MM.1S (cell line): ENCODE data around the gene ARHGAP42.

Experiments used
- DNase-seq: peaks from one replicate; pipeline ENCODE4 v3.0.0-alpha.2; 2015
- H2AFZ ChIP-seq: fragments of 300-600 bp; sonication (generic); 2 replicates; pipeline ENCODE4 v1.6.0; 2016; ENCODE audit warnings: antibody characterized with exemption, low read length
- H3F3A ChIP-seq: fragments of 300-600 bp; sonication (generic); 2 replicates; pipeline ENCODE4 v1.6.1; 2016; ENCODE audit warnings: mild to moderate bottlenecking, antibody characterized with exemption, low read length, moderate library complexity, mixed read lengths; ENCODE audit not compliant: insufficient read depth
- H3K27ac ChIP-seq: fragments of 300-600 bp; sonication (generic); 2 replicates; pipeline ENCODE4 v1.5.1; 2016; ENCODE audit warnings: mild to moderate bottlenecking, low read length
- H3K27me3 ChIP-seq: fragments of 300-600 bp; sonication (generic); replicated peaks from 2 replicates; pipeline ENCODE4 v1.6.0; 2016; ENCODE audit warnings: low read length; ENCODE audit not compliant: insufficient read depth
- H3K36me3 ChIP-seq: fragments of 300-600 bp; sonication (generic); replicated peaks from 2 replicates; pipeline ENCODE4 v1.6.1; 2016; ENCODE audit warnings: mild to moderate bottlenecking, low read length, mixed read lengths; ENCODE audit not compliant: insufficient read depth
- H3K4me1 ChIP-seq: fragments of 300-600 bp; sonication (generic); 2 replicates; pipeline ENCODE4 v1.6.1; 2016; ENCODE audit warnings: low read length, mixed read lengths
- H3K4me2 ChIP-seq: fragments of 300-600 bp; sonication (generic); 2 replicates; pipeline ENCODE4 v1.6.0; 2016; ENCODE audit warnings: low read depth, low read length
- H3K4me3 ChIP-seq: fragments of 300-600 bp; sonication (generic); 2 replicates; pipeline ENCODE4 v1.5.1; 2016; ENCODE audit warnings: low read length, mixed read lengths
- H3K79me2 ChIP-seq: fragments of 300-600 bp; sonication (generic); 2 replicates; pipeline ENCODE4 v1.6.1; 2016; ENCODE audit warnings: mixed run types, low read length, mixed read lengths
- H3K9ac ChIP-seq: fragments of 300-600 bp; sonication (generic); 2 replicates; pipeline ENCODE4 v1.6.1; 2016; ENCODE audit warnings: low read length, mixed read lengths
- H3K9me2 ChIP-seq: fragments of 300-600 bp; sonication (generic); replicated peaks from 2 replicates; pipeline ENCODE4 v1.6.1; 2016; ENCODE audit warnings: mild to moderate bottlenecking, low read length, mixed read lengths; ENCODE audit not compliant: insufficient read depth
- H3K9me3 ChIP-seq: fragments of 300-600 bp; sonication (generic); replicated peaks from 2 replicates; pipeline ENCODE4 v1.6.1; 2016; ENCODE audit warnings: mild to moderate bottlenecking, low read length, mixed read lengths; ENCODE audit not compliant: insufficient read depth
- H4K20me1 ChIP-seq: fragments of 300-600 bp; sonication (generic); 2 replicates; pipeline ENCODE4 v1.6.1; 2016; ENCODE audit warnings: mild to moderate bottlenecking, low read length, moderate library complexity, mixed read lengths; ENCODE audit not compliant: insufficient read depth
- CTCF ChIP-seq: fragments of 300-600 bp; sonication (generic); IDR thresholded peaks from 2 replicates; pipeline ENCODE4 v1.5.1; 2016; ENCODE audit warnings: antibody characterized with exemption, low read length, mixed read lengths
- EZH2 ChIP-seq: fragments of 300-600 bp; sonication (generic); optimal IDR thresholded peaks from 2 replicates; pipeline ENCODE3; 2017; ENCODE audit warnings: low read depth, mild to moderate bottlenecking, antibody characterized with exemption, low read length, mixed read lengths
- EZH2phosphoT487 ChIP-seq: fragments of 300-600 bp; sonication (generic); IDR thresholded peaks from 2 replicates; pipeline ENCODE4 v1.6.1; 2018; ENCODE audit warnings: antibody characterized with exemption, low read length

The ARHGAP42 gene

GRCh38 chr11:100732949-100733348 lies 45.9 kb downstream of the ARHGAP42 start:
- H3K4me2 ChIP-seq = no peak overlapping the region
- 0 out of 2 replicates have a peak, but pooled peaks cover 16% of the 10 kb centered on the region for H3K4me1 ChIP-seq
- H3K4me3 ChIP-seq = no peak overlapping the region
- H3F3A ChIP-seq = no peaks in the 10 kb centered on the region
- H2AFZ ChIP-seq = no peak overlapping the region
- no peaks in the 10 kb centered on the region for H3K9me2 ChIP-seq
- no peak for TF ChIP-seq EZH2
- TF ChIP-seq EZH2phosphoT487 = no peak
- TF ChIP-seq CTCF = no peak
- H4K20me1 ChIP-seq = no peaks in the 10 kb centered on the region
- H3K9me3 ChIP-seq = no peaks in the 10 kb centered on the region
- H3K27me3 ChIP-seq = no peaks in the 10 kb centered on the region
- no peak overlapping the region for H3K27ac ChIP-seq
- H3K79me2 ChIP-seq = no peaks in the 10 kb centered on the region
- no peaks in the 10 kb centered on the region for H3K36me3 ChIP-seq
- no peak overlapping the region for H3K9ac ChIP-seq
- no peak for DNase-seq

- peak overlapping the region; percentile 37; the same call in 1 of the 2 replicates for H3K27ac ChIP-seq
These were observed 47.8 kb downstream of the ARHGAP42 start for GRCh38 chr11:100734743-100735527.

GRCh38 chr11:100735949-100736675 lies 49.0 kb downstream of the ARHGAP42 start:
- no peak for TF ChIP-seq CTCF
- TF ChIP-seq EZH2phosphoT487 = no peak
- TF ChIP-seq EZH2 = no peak
- no peak overlapping the region for H3K4me3 ChIP-seq
- H3K36me3 ChIP-seq = no peaks in the 10 kb centered on the region
- no peak overlapping the region for H3K27ac ChIP-seq
- H3K4me1 ChIP-seq = 0 out of 2 replicates have a peak, but pooled peaks cover 16% of the 10 kb centered on the region
- H3K9me2 ChIP-seq = no peaks in the 10 kb centered on the region
- no peaks in the 10 kb centered on the region for H3F3A ChIP-seq
- H3K9ac ChIP-seq = no peak overlapping the region
- no peaks in the 10 kb centered on the region for H3K9me3 ChIP-seq
- H3K4me2 ChIP-seq = no peak overlapping the region
- H4K20me1 ChIP-seq = no peaks in the 10 kb centered on the region
- no peak overlapping the region for H2AFZ ChIP-seq
- peak; percentile 13 for DNase-seq
- no peaks in the 10 kb centered on the region for H3K27me3 ChIP-seq
- H3K79me2 ChIP-seq = no peaks in the 10 kb centered on the region

More at GRCh38 chr11:100734743-100735527, 47.8 kb downstream of the ARHGAP42 start:
- H3K9me3 ChIP-seq = no peaks in the 10 kb centered on the region
- DNase-seq = peak; percentile 23
- H3K36me3 ChIP-seq = no peaks in the 10 kb centered on the region
- no peaks in the 10 kb centered on the region for H3F3A ChIP-seq
- H3K9me2 ChIP-seq = no peaks in the 10 kb centered on the region
- no peaks in the 10 kb centered on the region for H3K79me2 ChIP-seq
- H3K27me3 ChIP-seq = no peaks in the 10 kb centered on the region
- H3K4me3 ChIP-seq = no peak overlapping the region
- H3K9ac ChIP-seq = no peak overlapping the region
- H3K4me2 ChIP-seq = peak overlapping the region; percentile 45; the same call in 1 of the 2 replicates
- TF ChIP-seq CTCF (no peak), EZH2phosphoT487 (no peak)
- 0 out of 2 replicates have a peak, but pooled peaks cover 16% of the 10 kb centered on the region for H3K4me1 ChIP-seq
- no peak overlapping the region for H2AFZ ChIP-seq
- H4K20me1 ChIP-seq = no peaks in the 10 kb centered on the region
